Activated T-helper 1 cell treated with anti-CD3 and anti-CD28 coated beads, Interleukin-12 subunit alpha, Interleukin-12 subunit beta, Interleukin-2, Interleukin-4 antibody, amounts not matched to agents 30 ng/mL and 10 ng/mL and 1 ng/mL, durations not matched to agents 14 hours and 24 hours and 36 hours (primary cell): Measurements from ENCODE around the gene IL5. TPM values are rescaled to one million over a fixed set of nuclear protein-coding genes. Genes with fewer than 3 reads are reported as not detected.
"Not testable (repeated sequence)": the region's sequence is repeated elsewhere in the genome, so short reads cannot be mapped to it uniquely, and the experiment has no call there.

Experiments
- DNase-seq: peaks from one replicate; pipeline ENCODE4 v3.0.0; 2021; ENCODE audit warnings: low spot score
- H3K27ac Mint-ChIP-seq: one replicate; pipeline ENCODE4 v1.8.0; 2021; ENCODE audit warnings: mild to moderate bottlenecking, mixed read lengths
- H3K27me3 Mint-ChIP-seq: one replicate; pipeline ENCODE4 v1.8.0; 2022; ENCODE audit warnings: mild to moderate bottlenecking, moderate library complexity, mixed read lengths; ENCODE audit not compliant: insufficient read depth
- H3K36me3 Mint-ChIP-seq: one replicate; pipeline ENCODE4 v1.8.0; 2021; ENCODE audit warnings: low read depth, mixed read lengths
- H3K4me1 Mint-ChIP-seq: one replicate; pipeline ENCODE4 v1.8.0; 2021; ENCODE audit warnings: low read depth, mixed read lengths
- H3K4me3 Mint-ChIP-seq: one replicate; pipeline ENCODE4 v1.8.0; 2021; ENCODE audit warnings: mild to moderate bottlenecking, moderate library complexity, mixed read lengths
- H3K9me3 Mint-ChIP-seq: one replicate; pipeline ENCODE4 v1.8.0; 2021; ENCODE audit warnings: mixed read lengths
- intact Hi-C: fragments of 100-400 bp; cut with micrococcal nuclease; formaldehyde crosslinking; loops from one replicate; pipeline ENCODE4 v1.15.1; 2024
- total RNA-seq: library from RNA; stranded (reverse); gene quantifications from 2 replicates; pipeline ENCODE4 v1.2.3, GENCODE V29; 2022

The IL5 gene
- 1.5 and 2.2 TPM in 2 replicates for total RNA-seq

DNA sequence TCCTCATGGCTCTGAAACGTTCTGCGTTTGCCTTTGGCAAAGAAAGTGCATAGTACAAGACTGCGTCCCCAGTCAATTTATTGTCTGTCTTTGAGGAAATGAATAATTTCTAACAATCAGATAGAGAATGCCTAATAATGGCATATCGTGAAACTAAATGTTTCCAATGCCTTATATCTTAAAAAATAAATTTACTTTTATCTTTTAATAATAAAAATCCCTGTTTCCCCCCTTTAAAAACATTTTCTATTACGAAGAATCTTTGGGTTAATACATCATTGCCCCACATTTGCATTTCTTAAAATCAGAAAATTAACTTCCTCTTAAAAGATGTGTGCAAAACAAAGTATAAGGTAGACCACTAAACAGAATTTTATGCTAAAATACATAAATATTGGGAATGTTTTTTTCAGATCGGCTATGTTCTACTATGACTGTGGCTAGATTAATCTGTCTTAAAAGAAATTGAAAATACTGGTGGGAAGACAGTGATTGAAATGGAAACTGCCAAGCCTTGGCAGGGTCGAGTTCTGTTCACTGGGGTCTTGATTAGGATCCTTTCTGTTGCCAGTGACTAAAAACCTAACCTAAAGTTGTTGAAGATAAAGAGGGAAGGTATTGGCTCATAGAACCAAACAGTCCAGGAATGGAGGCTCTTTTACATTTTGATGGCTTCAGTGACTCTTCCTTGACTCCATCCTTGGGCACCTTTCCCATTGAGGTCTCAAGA lies at the start of gene IL5:
Gene IL5, minus strand, starts transcription at position 51 of the 730 bp plus-strand sequence. Its CDS starts 44 bp downstream, at position 7.
- no peaks in the 10 kb centered on the region for H3K9me3 Mint-ChIP-seq
- H3K27me3 Mint-ChIP-seq, result no peaks in the 10 kb centered on the region
- peaks cover 2% of the 10 kb centered on the region for H3K36me3 Mint-ChIP-seq
- peaks cover 47% of the 10 kb centered on the region for H3K4me1 Mint-ChIP-seq
- intact Hi-C loops, result no loop called here
- H3K27ac Mint-ChIP-seq, result no peak within 1 kb of the TSS
- no peak for DNase-seq
- no peak within 1 kb of the TSS for H3K4me3 Mint-ChIP-seq

DNA sequence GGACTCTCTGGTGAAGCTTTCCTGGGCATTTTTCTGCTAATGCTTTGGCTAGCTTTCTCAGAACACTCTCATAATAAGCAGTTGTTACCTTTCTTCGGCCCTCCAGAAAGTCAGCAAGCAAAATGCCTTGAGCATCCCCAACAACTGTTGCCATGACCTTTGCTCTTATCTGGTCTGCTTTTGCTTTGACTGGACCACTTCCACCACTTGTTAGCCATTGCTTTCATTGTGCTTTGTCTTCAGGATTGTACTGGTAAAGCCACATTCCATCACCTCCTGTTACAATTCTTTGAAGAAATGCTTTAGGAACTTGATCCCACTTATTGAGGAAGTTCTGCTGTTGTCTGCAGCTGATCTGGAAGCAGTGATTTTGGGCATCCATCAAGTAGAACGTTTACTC lies 49.2 kb upstream of the IL5 start:
- H3K4me3 Mint-ChIP-seq, result no peak overlapping the region

GRCh38 chr5:132591145-132591544 lies 47.8 kb upstream of the IL5 start:
- Mint-ChIP-seq H3K27me3 (no peaks in the 10 kb centered on the region), H3K4me3 (no peak overlapping the region), H3K4me1 (peaks cover 2% of the 10 kb centered on the region), H3K9me3 (no peaks in the 10 kb centered on the region), H3K36me3 (peaks cover 39% of the 10 kb centered on the region), H3K27ac (no peak overlapping the region)
- no peak for DNase-seq
- intact Hi-C loops, result loop anchor here (1.0 to 2.0 kb wide), 3 partner anchors 123 to 292 kb away; no protein-coding TSS in a partner anchor

More for the DNA sequence above, 49.2 kb upstream of the IL5 start:
- Mint-ChIP-seq H3K27me3 (no peaks in the 10 kb centered on the region), H3K27ac (no peak overlapping the region), H3K9me3 (no peaks in the 10 kb centered on the region), H3K36me3 (peaks cover 46% of the 10 kb centered on the region), H3K4me1 (no peaks in the 10 kb centered on the region)
- no peak for DNase-seq
- intact Hi-C loops, result loop anchor here (2.0 kb wide), 1 partner anchor 40 kb away; no protein-coding TSS in a partner anchor

- H3K27me3 Mint-ChIP-seq, result no peaks in the 10 kb centered on the region
- no peaks in the 10 kb centered on the region for H3K9me3 Mint-ChIP-seq
- DNase-seq, result no peak
- intact Hi-C loops, result no loop called here
- H3K27ac Mint-ChIP-seq, result no peak overlapping the region
- no peak overlapping the region for H3K4me3 Mint-ChIP-seq
- H3K4me1 Mint-ChIP-seq, result peaks cover 9% of the 10 kb centered on the region
- H3K36me3 Mint-ChIP-seq, result peaks cover 46% of the 10 kb centered on the region
Observed at GRCh38 chr5:132589467-132589866, 46.1 kb upstream of the IL5 start.

GRCh38 chr5:132586063-132586462 lies 42.7 kb upstream of the IL5 start:
- intact Hi-C loops, result no loop called here
- Mint-ChIP-seq H3K4me3 (no peak overlapping the region), H3K4me1 (peaks cover 9% of the 10 kb centered on the region), H3K27me3 (no peaks in the 10 kb centered on the region), H3K27ac (no peak overlapping the region), H3K9me3 (no peaks in the 10 kb centered on the region), H3K36me3 (peaks cover 51% of the 10 kb centered on the region)
- DNase-seq, result no peak

GRCh38 chr5:132584560-132584959 lies 41.2 kb upstream of the IL5 start:
- H3K27me3 Mint-ChIP-seq, intact Hi-C loops, H3K27ac Mint-ChIP-seq, H3K4me1 Mint-ChIP-seq, H3K4me3 Mint-ChIP-seq, H3K9me3 Mint-ChIP-seq, DNase-seq: not testable (repeated sequence)
- H3K36me3 Mint-ChIP-seq, result peaks cover 48% of the 10 kb centered on the region

GRCh38 chr5:132576123-132576522 lies 32.8 kb upstream of the IL5 start:
- H3K36me3 Mint-ChIP-seq, result peaks cover 52% of the 10 kb centered on the region
- no peaks in the 10 kb centered on the region for H3K9me3 Mint-ChIP-seq
- H3K4me3 Mint-ChIP-seq, result no peak overlapping the region
- intact Hi-C loops, result loop anchor here (2.0 to 5.0 kb wide), 3 partner anchors 46 to 61 kb away; no protein-coding TSS in a partner anchor
- no peak for DNase-seq
- no peaks in the 10 kb centered on the region for H3K27me3 Mint-ChIP-seq
- peak overlapping the region; percentile 53 for H3K27ac Mint-ChIP-seq
- peaks cover 13% of the 10 kb centered on the region for H3K4me1 Mint-ChIP-seq

DNA sequence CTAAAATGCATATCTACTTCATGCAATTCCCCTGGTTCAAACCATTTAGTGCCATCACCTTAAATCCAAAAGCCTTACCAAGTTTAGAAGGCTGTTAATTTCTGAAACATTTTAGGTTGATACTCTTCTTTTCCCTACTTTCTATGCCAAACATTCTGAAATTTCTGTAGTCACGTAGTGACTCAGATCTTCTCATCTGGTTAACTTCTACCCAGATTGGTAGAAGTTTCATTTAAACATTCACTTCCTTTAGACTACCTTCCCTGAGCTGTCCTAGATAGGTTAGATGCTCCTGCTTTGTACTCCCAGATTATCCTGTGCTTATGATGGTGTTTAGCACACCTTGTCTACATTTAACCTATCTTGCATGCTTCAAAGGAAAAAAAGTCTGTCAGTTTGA lies 23.3 kb upstream of the IL5 start:
- Mint-ChIP-seq H3K27me3 (no peaks in the 10 kb centered on the region), H3K4me1 (peaks cover 28% of the 10 kb centered on the region), H3K4me3 (no peak overlapping the region), H3K9me3 (peaks cover 7% of the 10 kb centered on the region), H3K36me3 (peaks cover 26% of the 10 kb centered on the region), H3K27ac (no peak overlapping the region)
- intact Hi-C loops, result no loop called here
- DNase-seq, result no peak

GRCh38 chr5:132564555-132564954 lies 21.2 kb upstream of the IL5 start:
- H3K27me3 Mint-ChIP-seq, H3K4me3 Mint-ChIP-seq, H3K9me3 Mint-ChIP-seq, DNase-seq, H3K27ac Mint-ChIP-seq, intact Hi-C loops: not testable (repeated sequence)
- Mint-ChIP-seq H3K4me1 (peaks cover 19% of the 10 kb centered on the region), H3K36me3 (peaks cover 22% of the 10 kb centered on the region)

DNA sequence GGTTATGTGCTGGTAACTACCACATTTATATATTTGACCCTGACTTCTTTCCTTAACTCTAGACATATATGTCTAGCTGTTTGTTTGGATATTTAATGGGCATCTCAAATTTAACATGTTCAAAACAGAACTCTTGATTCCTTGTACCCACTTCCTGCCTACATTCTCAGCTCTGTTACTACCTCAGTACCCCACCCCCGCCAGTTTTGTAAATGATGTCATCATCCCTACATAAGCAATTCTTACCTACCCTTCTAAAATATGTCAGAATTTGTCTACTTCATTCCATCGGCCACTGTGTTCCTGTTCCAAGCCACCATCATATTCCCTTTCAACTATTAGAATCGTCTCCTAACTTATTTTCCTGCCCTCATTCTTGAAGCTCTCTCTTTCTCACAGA lies 18.3 kb upstream of the IL5 start:
- H3K27me3 Mint-ChIP-seq, result no peaks in the 10 kb centered on the region
- no peak for DNase-seq
- H3K4me1 Mint-ChIP-seq, result peaks cover 31% of the 10 kb centered on the region
- H3K9me3 Mint-ChIP-seq, result peaks cover 7% of the 10 kb centered on the region
- intact Hi-C loops, result no loop called here
- H3K27ac Mint-ChIP-seq, result no peak overlapping the region
- no peak overlapping the region for H3K4me3 Mint-ChIP-seq
- H3K36me3 Mint-ChIP-seq, result peaks cover 7% of the 10 kb centered on the region

DNA sequence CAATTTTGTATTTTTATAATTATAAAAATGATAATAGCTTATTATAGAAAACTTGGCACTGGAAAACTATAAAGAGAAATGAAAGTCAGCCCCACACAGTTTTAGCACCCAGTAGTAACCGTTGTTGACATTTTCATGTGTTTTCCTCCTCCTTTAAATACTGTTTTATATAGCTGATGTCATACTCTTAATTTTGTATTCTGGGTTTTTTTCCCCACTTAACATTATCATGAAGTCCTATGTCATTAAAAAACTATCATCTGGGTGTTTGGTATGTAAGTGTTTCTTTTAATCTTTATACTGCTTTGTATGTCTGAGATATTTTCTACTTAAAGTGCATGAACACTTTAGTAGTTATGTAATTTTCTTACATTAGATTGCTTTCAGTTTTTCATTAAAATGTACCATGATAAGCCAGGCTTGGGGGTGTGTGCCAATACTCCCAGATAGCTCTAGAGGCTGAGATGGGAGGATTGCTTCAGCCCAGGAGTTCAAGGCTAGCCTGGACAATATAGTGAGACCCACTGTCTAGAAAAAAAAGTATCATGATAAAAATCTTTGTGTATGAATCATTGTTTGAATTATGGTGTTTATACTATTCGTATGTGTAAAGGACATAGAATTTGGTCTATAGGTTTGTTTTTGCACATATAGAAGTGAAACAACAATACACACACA lies 16.2 kb upstream of the IL5 start:
- no peak for DNase-seq
- intact Hi-C loops, result loop anchor here (5.0 kb wide), 1 partner anchor 132 kb away; no protein-coding TSS in a partner anchor
- Mint-ChIP-seq H3K27ac (no peak overlapping the region), H3K36me3 (peaks cover 4% of the 10 kb centered on the region), H3K4me3 (peak overlapping the region; percentile 53), H3K9me3 (no peaks in the 10 kb centered on the region), H3K4me1 (peaks cover 32% of the 10 kb centered on the region), H3K27me3 (no peaks in the 10 kb centered on the region)

DNA sequence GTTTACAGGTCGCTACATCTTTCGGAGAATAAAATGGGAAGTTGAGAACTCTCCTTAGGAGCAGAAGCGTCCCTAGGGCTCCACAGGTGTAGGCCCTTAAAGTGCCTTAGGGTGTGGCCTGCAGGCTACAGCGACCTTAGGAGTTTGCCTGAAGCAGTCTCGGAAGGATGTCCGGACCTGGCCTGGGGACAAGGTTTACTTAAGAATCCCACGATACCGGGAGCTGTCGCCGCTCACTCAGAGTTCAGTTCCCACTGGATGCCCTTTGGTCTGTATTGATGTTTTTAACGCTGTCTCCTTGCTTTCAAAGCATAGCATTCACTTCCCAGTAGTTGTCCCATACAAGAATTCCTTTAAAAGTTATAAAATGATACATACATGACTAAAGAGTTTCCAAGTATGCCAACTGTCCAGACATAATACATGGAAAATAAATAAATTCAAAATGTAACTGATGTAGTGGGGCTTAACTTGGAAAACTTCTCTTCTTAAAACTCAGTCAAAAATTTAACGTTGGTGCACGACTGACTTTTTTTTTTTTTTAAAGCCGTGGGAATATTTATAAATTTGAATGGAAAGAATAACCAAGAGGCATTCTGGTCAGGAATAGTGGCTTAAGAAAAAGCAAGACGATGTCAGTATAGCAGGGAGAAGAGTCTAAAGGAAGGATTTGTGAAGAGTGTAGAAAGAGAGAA lies 14.3 kb upstream of the IL5 start:
- Mint-ChIP-seq H3K4me1 (peaks cover 32% of the 10 kb centered on the region), H3K36me3 (peaks cover 4% of the 10 kb centered on the region), H3K27ac (peak overlapping the region; percentile 91)

More for the DNA sequence above, 14.3 kb upstream of the IL5 start:
- intact Hi-C loops, result loop anchor here (1.0 to 5.0 kb wide), 4 partner anchors 11 to 130 kb away; no protein-coding TSS in a partner anchor
- Mint-ChIP-seq H3K9me3 (no peaks in the 10 kb centered on the region), H3K4me3 (peak overlapping the region; percentile 98), H3K27me3 (peaks cover 4% of the 10 kb centered on the region)
- DNase-seq, result peak; percentile 8
